ENCODE measurements around the gene PDF.
"Not testable (repeated sequence)": the region's sequence is repeated elsewhere in the genome, so short reads cannot be mapped to it uniquely, and the experiment has no call there.

PDF gene

DNA sequence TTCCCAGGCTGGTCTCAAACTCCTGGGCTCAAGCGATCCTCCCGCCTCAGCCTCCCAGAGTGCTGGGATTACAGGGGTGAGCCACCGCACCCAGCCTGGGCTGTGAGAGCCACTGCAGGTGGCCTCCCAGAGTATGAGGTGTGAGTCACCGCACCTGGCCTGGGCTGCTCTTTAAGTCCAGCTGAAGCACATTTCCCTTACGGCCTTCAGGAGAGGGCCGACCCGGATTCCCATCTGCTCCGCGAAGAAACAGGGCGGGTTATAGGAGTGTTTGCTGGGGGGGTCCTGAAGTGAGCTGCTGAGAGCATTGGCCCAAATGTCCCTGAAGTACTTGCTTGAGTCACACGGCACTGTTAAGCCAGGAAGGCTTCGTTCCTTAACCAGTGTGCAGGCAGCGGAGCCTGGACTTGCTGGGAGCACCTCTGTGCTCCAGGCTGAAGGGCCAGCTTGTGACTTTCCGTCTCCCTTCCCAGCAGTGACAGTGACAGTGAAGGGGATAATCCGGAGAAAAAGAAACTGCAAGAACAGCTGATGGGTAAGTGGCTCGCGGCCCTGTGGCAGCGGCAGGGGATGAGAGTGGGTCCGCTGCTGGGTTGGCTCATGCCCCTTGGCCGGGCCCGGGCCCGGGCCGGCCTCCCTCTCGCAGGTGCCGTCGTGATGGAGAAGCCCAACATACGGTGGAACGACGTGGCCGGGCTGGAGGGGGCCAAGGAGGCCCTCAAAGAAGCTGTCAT, 12.0 kb downstream of the PDF start:
- in situ Hi-C loops (cut with MboI; ENCODE audit: low sequenced_read_pairs), result no loop called here

DNA sequence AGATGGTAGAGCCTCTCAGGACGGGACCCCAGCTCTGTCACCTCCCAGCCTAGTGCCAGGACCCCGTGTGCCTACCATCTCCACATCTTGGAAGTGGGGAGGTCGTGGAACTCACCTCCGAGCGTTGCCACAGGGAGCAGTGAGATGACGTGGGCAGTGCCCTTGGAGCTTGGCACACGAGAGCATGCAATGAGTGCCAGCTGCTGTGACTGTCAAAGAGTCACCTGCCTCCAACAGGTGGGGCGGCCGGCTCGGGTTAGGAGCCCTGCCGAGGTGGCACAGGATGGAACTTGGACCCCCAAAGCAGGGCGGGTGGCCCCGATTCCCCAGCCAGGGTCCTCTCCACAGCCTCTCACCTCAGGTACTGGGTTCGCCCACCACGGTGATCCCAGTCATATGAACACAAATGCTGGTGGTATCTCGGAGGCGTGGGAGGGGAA, 13.8 kb downstream of the PDF start:
- in situ Hi-C loops (cut with MboI; ENCODE audit: low sequenced_read_pairs), result no loop called here

DNA sequence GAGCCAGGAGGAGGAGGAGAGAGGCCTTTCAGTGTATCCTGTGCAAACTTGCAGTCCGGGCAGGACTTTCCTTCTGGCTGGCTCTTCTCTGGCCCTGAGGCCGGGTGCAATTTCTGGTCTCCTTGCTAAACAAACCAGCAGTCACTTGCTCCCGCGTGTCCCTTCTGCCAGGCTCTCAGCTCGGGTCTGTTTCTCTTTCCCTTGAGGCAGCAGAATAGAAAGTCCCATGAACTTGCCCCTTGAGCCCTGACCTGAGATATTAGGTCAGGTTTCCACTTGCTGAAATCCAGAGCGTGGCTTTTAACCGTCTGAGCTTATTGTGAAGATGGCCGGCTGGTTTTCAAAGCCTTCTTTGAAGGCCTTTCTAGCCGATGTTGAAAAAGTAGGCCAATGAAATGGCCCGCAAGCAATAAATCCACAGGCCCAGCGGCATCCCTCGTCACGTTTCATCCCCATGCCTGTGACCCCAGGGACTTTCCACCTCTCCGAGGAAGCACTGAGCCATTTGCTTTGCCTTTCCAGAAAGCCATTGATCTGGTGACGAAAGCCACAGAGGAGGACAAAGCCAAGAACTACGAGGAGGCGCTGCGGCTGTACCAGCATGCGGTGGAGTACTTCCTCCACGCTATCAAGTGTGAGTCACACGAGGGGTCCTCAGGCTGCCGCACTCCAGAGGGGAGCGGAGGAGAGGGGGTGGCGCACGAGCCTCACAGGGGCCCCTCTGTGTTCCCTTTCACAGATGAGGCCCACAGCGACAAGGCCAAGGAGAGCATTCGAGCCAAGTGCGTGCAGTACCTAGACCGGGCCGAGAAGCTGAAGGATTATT, 14.7 kb downstream of the PDF start:
- in situ Hi-C loops (cut with MboI; ENCODE audit: low sequenced_read_pairs), result no loop called here

DNA sequence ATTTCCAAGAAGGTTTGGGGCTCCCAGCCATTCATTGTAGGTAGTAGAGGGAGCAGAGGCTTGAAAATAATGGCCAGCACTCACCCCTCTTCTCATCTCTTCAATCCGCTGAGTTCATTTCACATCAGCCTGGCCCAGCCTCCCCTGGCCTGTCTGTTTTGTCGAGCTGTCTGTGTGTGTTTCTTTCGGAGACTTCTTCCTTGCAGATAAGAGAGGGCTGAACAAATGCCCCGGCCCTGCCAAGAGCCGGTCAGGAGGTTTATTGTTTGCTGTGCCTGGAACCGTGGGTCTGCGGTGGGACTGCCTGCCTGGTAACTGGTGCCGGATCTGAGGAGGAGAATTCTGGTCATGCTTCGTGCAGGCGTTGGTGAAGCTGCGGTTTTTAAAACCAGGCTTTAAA, 15.9 kb downstream of the PDF start:
- in situ Hi-C loops (cut with MboI; ENCODE audit: low sequenced_read_pairs), result no loop called here

DNA sequence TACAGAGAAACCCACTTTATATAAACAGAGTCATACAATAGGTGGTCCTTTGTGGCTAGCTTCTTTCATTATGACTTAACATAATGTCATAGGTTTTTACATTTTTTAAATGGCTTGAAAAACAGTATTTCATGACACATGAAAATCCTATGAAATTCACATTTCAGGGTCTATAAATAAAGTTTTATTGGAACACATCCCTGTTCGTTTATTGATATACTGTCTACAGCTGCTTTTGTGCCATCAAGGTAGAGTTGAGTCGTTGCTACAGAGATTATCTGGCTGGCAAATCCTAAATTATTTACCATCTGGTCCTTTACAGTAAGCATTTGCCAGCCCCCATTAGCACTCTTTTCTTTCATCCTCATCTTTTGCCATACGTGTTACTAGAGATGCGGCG, 16.9 kb downstream of the PDF start:
- in situ Hi-C loops (cut with MboI; ENCODE audit: low sequenced_read_pairs), result no loop called here

DNA sequence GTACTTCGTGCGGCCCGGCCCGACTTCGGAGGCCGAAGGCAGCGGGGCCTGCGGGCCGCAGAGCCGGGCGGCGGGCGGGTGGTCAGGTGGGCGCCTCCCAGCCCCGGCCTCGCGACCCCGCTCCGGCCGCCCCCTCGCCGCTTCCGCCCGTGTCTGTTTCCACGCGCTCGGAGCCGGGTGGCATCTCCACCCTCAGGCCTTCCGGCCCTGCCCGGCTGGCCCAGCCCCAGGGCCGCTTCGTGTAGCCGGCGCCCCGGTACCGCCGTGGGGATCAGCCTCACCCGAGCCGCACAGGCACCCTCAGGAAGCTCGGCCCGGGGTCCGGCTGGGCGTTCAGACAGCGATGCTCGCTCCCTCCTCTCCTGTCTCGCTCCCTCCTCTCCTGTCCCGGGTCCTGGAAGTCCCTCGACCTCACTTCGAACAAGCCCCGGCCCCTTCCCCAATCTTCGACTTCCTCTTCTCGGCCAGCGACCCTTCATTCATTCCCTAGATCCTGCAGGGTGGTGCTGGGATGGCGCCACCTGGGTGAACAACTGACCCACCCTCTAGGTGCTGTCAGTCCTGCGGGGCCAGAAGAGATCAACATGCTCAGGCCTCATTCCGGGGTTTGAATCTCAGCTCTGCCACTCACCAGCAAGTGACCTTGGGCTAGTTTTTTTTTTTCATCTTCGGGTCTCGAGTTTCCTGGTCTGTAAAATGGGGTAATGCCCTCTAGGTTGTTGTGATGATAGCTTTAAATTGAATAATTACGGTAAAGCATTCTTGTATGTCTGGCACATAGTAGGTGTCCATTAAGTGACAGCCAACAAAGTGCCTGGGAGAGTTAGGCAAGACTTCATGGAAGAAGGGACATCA, 18.6 kb downstream of the PDF start:
- in situ Hi-C loops (cut with MboI; ENCODE audit: low sequenced_read_pairs), result no loop called here

DNA sequence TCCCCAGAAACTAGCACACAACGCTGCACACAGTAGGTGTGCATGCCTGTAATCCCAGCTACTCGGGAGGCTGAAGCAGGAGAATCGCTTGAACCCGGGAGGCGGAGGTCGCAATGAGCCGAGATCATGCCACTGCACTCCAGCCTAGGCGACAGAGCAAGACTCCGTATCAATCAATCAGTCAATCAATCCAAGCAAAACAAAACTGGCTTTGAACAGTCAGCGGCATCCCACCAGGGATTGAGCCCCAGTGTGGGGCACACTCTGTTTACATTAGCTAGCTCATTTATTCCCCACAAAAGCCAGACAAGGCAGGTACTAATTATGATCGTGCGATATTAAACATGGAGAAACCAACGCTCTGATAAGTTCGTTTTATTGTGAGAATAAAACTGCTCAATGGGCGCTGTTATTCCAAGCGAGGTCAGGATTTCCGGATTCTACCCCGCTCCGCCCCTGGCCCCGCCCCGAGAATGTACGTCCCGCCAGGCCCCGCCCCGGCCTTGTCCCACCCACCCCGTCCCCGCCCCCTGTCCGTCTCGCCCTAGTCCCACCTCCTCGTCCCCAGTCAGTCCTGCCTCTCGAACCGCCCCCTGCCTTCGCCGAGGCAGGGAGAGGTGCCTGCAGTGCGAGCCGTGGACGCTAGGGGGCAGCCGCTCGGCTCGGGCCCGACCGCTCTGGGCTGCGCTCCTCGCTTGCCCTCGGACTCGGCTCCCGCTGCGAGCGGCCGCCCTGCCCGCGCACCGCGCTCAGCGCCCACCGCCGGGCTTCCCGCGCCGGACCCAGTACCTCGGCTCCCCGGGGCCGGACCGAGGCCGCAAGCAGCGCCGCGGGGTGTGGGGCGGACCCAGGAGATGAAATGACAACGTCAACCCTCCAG, 19.5 kb downstream of the PDF start, which contains the start of gene VPS4A:
Gene VPS4A, plus strand, starts transcription at position 698 of the 880 bp plus-strand sequence. Its CDS starts 162 bp downstream, at position 860.
- in situ Hi-C loops (cut with MboI; ENCODE audit: low sequenced_read_pairs), result no loop called here

DNA sequence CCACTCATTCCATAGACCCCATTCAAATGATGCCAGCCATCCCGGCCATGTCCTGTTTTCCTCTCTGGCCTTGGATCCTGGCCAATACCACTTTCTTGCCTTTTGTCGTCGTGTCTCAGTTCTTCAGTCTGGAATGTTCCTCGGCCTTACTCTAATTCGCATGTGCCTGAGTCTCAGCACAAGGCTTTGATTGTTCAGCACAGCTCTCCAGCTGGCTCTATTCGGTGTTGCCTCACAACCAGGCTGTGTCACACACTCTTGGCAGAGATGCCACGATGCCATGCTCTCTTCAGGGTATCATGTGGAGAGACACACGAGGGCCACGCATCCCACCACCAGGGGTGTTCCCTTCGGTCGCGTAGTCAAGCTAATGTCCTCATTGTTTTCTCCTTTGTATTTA, 21.1 kb downstream of the PDF start:
- in situ Hi-C loops (cut with MboI; ENCODE audit: low sequenced_read_pairs), result no loop called here

DNA sequence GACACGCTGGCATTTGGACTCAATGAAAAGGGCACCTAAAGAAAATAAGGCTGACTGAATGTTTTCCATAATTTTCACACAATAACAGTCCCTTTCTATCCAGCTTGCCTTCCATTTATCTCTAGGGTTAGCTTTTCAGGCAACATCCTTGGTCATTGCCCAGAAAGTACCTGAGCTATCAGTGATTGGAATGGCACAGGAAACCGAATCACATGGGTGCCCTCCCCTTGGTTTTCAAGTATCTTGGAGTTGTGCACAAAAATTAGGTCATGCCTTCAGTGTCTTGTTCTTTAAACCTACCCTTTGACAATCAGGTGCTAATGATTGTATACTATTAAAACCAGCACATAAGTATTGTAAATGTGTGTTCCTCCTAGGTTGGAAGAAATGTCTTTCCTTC, 22.5 kb downstream of the PDF start:
- in situ Hi-C loops (cut with MboI; ENCODE audit: low sequenced_read_pairs), result no loop called here

DNA sequence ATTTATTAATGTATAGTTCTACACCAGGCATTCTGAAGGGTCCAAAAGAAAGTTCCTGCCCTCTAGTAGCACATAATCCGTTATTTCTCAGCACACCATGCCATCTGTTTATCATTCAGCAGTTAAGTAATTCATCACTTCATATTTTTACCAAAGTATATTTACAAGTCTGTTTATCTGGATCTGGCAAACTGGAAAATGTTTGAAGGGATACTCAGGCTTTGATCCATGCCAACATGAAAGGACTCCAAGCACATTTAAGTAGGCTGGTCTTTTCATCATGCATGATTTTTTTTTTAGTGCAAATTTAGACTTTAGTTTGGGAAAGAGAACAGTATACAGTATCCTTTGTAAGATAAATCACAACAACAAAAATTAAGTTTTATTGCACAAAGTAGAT, 23.3 kb downstream of the PDF start:
- in situ Hi-C loops (cut with MboI; ENCODE audit: low sequenced_read_pairs), result no loop called here

DNA sequence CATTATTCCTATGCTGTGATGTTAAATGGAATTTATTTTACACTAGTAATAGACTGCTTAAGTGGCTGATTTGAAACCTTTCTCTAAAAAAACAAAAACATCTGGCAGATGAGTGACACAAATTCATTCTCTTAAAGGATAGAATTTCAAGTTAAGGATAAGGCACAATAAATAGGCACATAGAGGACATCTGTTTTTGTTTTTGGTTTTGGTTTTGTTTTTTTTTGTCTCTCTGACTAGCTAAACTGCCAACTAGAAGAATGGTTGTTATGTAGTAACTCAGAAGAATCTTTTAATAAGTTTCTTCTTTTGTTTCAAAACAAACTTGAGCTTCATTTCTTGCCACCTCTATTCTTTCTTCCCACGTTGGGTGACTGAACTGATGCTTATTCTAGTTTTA, 24.4 kb downstream of the PDF start:
- in situ Hi-C loops (cut with MboI; ENCODE audit: low sequenced_read_pairs), result no loop called here

DNA sequence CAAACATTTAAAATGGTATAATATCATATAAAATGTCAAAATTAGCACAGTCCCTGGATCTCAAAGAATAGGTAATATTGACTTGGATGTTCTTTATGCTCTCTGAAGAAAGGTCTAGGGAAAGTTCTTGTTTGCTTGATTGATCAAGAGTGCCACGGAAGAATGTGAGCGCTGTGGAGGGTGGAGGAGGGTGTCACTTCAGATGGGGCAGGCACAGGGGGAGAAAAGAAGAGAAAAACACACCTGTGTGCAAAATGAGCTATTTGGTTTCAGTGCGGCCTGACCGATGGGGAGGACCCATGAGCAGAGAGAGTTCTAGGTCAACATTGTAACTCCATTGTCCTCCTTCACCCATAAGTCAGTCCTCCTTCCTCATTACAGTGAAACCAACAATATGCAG, 28.1 kb downstream of the PDF start:
- in situ Hi-C loops (cut with MboI; ENCODE audit: low sequenced_read_pairs), result no loop called here

DNA sequence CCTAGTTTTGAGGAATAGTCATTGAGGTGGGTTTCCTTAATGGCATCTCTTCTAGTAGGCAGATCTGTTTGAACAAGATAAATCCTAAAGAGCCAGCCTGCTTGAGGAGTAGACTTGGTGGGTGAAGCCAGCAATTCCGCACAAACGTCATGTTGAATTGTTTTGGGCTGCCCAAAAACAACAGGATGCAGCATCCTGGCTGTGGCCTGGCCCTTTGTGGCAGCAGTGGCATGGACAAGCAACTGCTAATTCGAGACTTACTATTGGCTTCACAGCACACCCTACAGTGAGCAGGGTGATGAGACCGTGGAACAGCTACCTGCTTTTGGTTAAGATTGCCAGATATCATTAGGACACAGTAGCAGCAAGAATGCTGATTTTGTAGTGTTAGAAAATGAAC, 28.5 kb downstream of the PDF start:
- in situ Hi-C loops (cut with MboI; ENCODE audit: low sequenced_read_pairs), result no loop called here

DNA sequence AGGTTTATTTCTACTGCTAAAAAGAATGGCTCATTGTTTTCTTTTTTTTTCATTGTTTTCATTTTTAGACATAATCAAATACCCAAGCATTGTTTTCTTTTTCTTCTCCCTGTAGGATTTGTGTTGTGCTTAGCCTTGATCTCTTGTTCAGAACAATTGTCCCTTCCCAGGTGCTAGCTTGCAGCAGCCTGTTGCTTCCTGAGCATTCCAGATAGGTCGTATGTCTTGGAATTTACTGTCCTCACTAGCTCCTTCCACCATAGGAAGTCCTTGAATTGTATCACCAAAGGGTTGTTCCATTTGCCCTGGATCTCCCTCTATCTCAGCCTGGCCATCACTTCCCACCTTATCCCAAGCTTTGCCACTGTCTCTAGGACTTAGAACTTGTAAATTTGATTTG, 29.2 kb downstream of the PDF start:
- in situ Hi-C loops (cut with MboI; ENCODE audit: low sequenced_read_pairs), result no loop called here

DNA sequence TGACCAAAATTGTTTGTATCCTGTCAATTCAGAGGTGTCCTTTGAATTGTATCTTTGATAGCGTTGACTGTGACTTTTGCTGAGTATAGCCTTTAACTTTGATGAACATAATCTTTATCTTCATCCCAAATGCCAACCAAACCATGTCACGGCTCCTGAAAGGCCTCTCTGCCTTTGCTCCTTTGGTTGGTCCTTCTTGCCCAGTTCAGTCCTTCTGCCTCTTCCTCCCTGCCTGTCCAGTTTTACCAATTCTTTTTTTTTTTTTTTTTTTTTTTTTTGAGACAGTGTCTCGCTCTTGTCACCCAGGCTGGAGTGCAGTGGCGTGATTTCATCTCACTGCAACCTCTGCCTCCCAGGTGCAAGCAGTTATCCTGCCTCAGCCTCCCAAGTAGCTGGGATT, 32.1 kb downstream of the PDF start:
- in situ Hi-C loops (cut with MboI; ENCODE audit: low sequenced_read_pairs), result no loop called here

DNA sequence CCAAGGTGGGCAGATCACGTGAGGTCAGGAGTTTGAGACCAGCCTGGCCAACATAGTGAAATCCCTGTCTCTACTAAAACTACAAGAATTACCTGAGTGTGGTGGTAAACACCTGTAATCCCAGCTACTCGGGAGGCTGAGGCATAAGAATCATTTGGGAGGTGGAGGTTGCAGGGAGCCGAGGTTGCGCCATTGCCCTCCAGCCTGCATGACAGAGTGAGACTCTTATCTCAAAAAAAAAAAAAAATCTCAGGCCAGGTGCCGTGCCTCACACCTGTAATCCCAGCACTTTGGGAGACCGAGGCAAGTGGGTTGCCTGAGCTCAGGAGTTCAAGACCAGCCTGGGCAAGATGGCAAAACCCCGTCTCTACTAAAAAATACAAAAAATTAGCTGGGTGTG, 33.6 kb downstream of the PDF start:
- in situ Hi-C loops (cut with MboI; ENCODE audit: low sequenced_read_pairs), result not testable (repeated sequence)

DNA sequence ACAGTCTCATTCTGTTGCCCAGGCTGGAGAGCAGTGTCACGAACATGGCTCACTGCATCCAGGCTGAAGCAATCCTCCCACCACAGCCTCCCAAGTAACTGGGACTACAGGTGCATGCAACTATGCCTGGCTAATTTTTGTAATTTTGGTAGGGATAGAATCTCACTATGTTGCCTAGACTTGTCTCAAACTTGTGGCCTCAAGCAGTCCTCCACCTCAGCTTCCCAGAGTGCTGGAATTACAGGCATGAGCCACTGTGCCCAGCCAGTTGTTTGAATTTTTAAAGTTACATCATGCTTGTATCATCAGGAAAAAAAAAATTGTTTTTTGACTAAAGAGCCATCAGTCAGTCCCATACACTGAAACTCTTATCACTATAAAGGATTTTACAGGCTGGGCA, 36.3 kb downstream of the PDF start:
- in situ Hi-C loops (cut with MboI; ENCODE audit: low sequenced_read_pairs), result no loop called here

DNA sequence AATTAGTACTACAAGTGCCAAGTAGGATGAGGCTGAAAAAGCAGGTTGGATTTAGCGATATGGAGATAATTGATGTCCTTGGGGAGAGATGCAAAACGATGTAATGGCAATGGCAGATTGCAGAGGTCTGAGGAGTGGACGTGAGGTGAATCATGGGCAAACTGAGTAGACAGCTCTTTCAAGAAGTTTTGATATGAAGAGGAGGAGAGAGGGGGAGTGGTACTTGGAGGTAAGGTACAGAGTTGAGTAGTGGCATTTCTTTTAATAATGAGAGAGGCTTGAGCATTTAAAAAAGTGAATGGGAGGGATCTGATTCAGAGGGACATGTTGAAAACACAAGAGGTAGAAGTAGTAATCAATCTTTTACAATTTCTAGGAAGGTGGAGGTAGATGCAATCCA, 37.0 kb downstream of the PDF start:
- in situ Hi-C loops (cut with MboI; ENCODE audit: low sequenced_read_pairs), result no loop called here

DNA sequence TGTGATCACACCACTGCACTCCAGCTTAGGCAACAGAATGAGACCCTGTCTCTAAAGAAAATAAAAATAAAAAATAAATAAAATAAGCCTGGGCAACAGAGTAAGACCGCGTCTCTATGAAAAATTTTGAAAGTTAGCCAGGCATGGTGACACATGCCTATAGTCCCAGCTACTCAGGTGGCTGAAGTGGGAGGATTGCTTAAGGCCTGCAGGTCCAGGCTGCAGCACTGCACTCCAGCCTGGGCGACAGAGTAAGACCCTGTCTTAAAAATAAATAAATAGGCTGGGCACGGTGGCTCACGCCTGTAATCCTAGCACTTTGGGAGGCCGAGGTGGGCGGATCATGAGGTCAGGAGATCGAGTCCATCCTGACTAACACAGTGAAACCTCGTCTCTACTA, 38.7 kb downstream of the PDF start:
- in situ Hi-C loops (cut with MboI; ENCODE audit: low sequenced_read_pairs), result not testable (repeated sequence)

DNA sequence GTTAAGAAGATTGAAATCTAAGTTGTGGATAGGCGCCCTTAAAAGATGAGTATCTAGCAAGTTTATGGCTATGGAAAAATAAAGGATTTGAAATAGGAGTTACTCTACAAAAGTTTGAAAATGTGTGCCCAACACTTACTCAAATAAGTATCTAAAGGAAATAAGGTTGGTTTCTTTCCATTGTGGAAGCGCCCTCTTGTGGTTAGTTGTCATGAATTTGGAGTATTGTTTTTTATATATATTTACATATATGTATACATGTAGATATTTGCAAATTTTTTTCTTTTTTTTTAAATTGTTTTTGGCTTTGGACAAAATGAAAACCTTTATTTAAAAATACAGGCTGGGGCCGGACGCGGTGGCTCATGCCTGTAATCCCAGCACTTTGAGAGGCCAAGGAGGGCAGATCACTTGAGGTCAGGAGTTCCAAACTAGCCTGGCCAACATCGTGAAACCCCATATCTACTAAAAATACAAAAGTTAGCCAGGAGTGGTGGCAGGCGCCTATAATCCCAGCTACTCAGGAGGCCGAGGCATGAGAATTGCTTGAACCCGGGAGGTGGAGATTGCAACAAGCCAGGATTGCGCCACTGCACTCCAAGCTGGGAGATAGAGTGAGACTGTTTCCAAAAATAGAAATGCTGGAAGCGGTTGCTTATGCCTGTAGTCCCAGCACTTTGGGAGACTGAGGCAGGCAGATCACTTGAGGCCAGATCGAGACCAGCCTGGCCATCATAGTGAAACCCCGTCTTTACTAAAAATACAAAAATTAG, 43.3 kb downstream of the PDF start:
- in situ Hi-C loops (cut with MboI; ENCODE audit: low sequenced_read_pairs), result loop anchor here (10.0 kb wide), 1 partner anchor 132 kb away; no protein-coding TSS in a partner anchor
